ENCODE data around the gene SUGP1.

DNA sequence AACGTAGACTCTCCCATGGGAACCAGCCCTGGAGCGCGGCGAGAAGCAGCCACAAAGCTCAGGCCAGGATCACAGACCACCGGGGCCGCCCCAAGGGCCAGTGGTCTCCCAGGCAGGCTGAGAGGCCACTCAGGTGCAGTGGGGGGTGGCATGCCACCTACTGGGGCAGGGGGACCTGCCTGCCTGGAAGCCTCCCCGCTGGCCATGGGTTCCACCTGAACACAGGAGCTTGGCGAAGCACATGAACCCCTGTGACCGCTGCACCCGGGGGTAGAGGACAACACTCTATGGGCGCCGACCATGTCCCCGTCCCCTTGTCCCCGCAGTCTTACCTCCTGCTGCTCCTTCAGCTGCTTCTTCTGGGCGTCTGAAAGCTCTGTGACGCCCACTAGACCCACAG, 40.5 kb downstream of the SUGP1 start:
- TF ChIP-seq, protein P1, sequence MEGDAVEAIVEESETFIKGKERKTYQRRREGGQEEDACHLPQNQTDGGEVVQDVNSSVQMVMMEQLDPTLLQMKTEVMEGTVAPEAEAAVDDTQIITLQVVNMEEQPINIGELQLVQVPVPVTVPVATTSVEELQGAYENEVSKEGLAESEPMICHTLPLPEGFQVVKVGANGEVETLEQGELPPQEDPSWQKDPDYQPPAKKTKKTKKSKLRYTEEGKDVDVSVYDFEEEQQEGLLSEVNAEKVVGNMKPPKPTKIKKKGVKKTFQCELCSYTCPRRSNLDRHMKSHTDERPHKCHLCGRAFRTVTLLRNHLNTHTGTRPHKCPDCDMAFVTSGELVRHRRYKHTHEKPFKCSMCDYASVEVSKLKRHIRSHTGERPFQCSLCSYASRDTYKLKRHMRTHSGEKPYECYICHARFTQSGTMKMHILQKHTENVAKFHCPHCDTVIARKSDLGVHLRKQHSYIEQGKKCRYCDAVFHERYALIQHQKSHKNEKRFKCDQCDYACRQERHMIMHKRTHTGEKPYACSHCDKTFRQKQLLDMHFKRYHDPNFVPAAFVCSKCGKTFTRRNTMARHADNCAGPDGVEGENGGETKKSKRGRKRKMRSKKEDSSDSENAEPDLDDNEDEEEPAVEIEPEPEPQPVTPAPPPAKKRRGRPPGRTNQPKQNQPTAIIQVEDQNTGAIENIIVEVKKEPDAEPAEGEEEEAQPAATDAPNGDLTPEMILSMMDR (IDR thresholded peaks at IDR 0.05), result no peak
- no peak for TF ChIP-seq POLR2AphosphoS5 (IDR thresholded peaks at IDR 0.05)
- TF ChIP-seq POLR2A (IDR thresholded peaks at IDR 0.05), result no peak
